Endodermal cell (in vitro differentiated cells): ENCODE measurements around the gene TMEM245. TPM values are rescaled to one million over a fixed set of nuclear protein-coding genes. Genes with fewer than 3 reads are reported as not detected.
A peak's percentile ranks its signal among the peaks of the same experiment; 100 is the strongest.

Experiments used
- DNase-seq: peaks from one replicate; pipeline ENCODE4 v3.0.0-alpha.2; 2017
- H3K27ac ChIP-seq: 2 replicates; pipeline ENCODE4 v1.5.1; 2013; ENCODE audit warnings: mild to moderate bottlenecking, low read depth, low read length, moderate library complexity
- H3K27me3 ChIP-seq: 2 replicates; pipeline ENCODE4 v1.6.1; 2013; ENCODE audit warnings: mild to moderate bottlenecking, low read length, moderate library complexity; ENCODE audit not compliant: insufficient read depth, control insufficient read depth, poor library complexity, severe bottlenecking
- H3K36me3 ChIP-seq: 2 replicates; pipeline ENCODE4 v1.7.0; 2013; ENCODE audit warnings: mild to moderate bottlenecking, low read length, moderate library complexity; ENCODE audit not compliant: control insufficient read depth, insufficient read depth
- H3K4me1 ChIP-seq: one replicate; pipeline ENCODE4 v1.7.0; 2013; ENCODE audit warnings: low read length; ENCODE audit not compliant: control insufficient read depth, insufficient read depth
- H3K4me3 ChIP-seq: 2 replicates; pipeline ENCODE4 v1.5.1; 2013; ENCODE audit warnings: mild to moderate bottlenecking, low read length, moderate library complexity
- H3K9ac ChIP-seq: 2 replicates; pipeline ENCODE4 v1.6.1; 2013; ENCODE audit warnings: mild to moderate bottlenecking, low read length, moderate library complexity; ENCODE audit not compliant: poor library complexity, severe bottlenecking; ENCODE audit errors: extremely low read depth
- H3K9me3 ChIP-seq: 2 replicates; pipeline ENCODE4 v1.6.1; 2013; ENCODE audit warnings: mild to moderate bottlenecking, low read length, moderate library complexity; ENCODE audit not compliant: control insufficient read depth
- H3K27ac Mint-ChIP-seq: 2 replicates; pipeline ENCODE4 v1.8.0; 2020; ENCODE audit warnings: mixed read lengths
- H3K27me3 Mint-ChIP-seq: 2 replicates; pipeline ENCODE4 v1.8.0; 2021; ENCODE audit warnings: mild to moderate bottlenecking, mixed read lengths; ENCODE audit not compliant: insufficient read depth
- H3K36me3 Mint-ChIP-seq: 2 replicates; pipeline ENCODE4 v1.8.0; 2020; ENCODE audit warnings: low read depth, mixed read lengths
- H3K4me1 Mint-ChIP-seq: 2 replicates; pipeline ENCODE4 v1.8.0; 2020; ENCODE audit warnings: mixed read lengths
- H3K4me3 Mint-ChIP-seq: 2 replicates; pipeline ENCODE4 v1.8.0; 2020; ENCODE audit warnings: mild to moderate bottlenecking, moderate library complexity, mixed read lengths
- H3K9me3 Mint-ChIP-seq: 2 replicates; pipeline ENCODE4 v1.8.0; 2020; ENCODE audit warnings: mild to moderate bottlenecking, mixed read lengths
- CTCF ChIP-seq: fragments of 200-600 bp; sonication (generic); conservative IDR thresholded peaks from 2 replicates; pipeline ENCODE4 v1.5.0; 2021; ENCODE audit warnings: antibody characterized with exemption, mild to moderate bottlenecking
- WGBS, 2 experiments: methylation state at CpG; one replicate each; pipeline versions ENCODE4 v1.1.5 to v1.1.7; 2013; ENCODE audit warnings: missing lambda C conversion rate in 2 of 2, mixed read lengths in 1 of 2; ENCODE audit not compliant: insufficient coverage in 1 of 2, insufficient read length in 1 of 2; 5-methylcytosine and 5-hydroxymethylcytosine counted together
- total RNA-seq, 2 donors: library from RNA; stranded (reverse); fragmentation: NEBNext Ultra II Directional in 1 of 2; extraction: Animal tissue kit (Norgen Biotek cat#: 25700) in 1 of 2; gene quantifications; 2 replicates in 1 of 2; 3 replicates in 1 of 2; pipeline ENCODE4 v1.2.1, GENCODE V29; 2021

TMEM245 gene
- total RNA-seq, 2 donors from 2014 or later: 42.8 to 55.0 TPM

- Mint-ChIP-seq H3K4me3 (no peak overlapping the region), H3K36me3 (peaks cover 39% of the 10 kb centered on the region), H3K4me1 (peaks cover 21% of the 10 kb centered on the region), H3K27me3 (no peaks in the 10 kb centered on the region), H3K9me3 (no peaks in the 10 kb centered on the region), H3K27ac (peak overlapping the region; percentile 61)
- Histone ChIP-seq H3K4me3 (no peak overlapping the region), H3K27me3 (no peaks in the 10 kb centered on the region), H3K36me3 (peaks cover 49% of the 10 kb centered on the region), H3K9me3 (no peaks in the 10 kb centered on the region), H3K27ac (no peak overlapping the region), H3K9ac (no peak overlapping the region), H3K4me1 (no peaks in the 10 kb centered on the region)
- no peak for TF ChIP-seq CTCF
- 96 to 99% methylated on average over 6 of the region's 6 CpGs for WGBS, 2 experiments
- DNase-seq: no peak
Observed at GRCh38 chr9:109094268-109094667, 25.5 kb downstream of the TMEM245 start.

- Mint-ChIP-seq H3K27me3 (no peaks in the 10 kb centered on the region), H3K4me1 (peaks cover 8% of the 10 kb centered on the region), H3K4me3 (no peak overlapping the region), H3K27ac (peak overlapping the region; percentile 1), H3K9me3 (no peaks in the 10 kb centered on the region), H3K36me3 (peaks cover 52% of the 10 kb centered on the region)
- Histone ChIP-seq H3K36me3 (peaks cover 64% of the 10 kb centered on the region), H3K4me3 (no peak overlapping the region), H3K4me1 (no peaks in the 10 kb centered on the region), H3K9me3 (no peaks in the 10 kb centered on the region), H3K9ac (no peak overlapping the region), H3K27ac (no peak overlapping the region), H3K27me3 (no peaks in the 10 kb centered on the region)
- TF ChIP-seq CTCF: no peak
- DNase-seq: no peak
- WGBS, 2 experiments: 95 to 100% methylated on average over 1 of the region's 1 CpG
Observed at GRCh38 chr9:109092587-109092986, 27.2 kb downstream of the TMEM245 start.

- Mint-ChIP-seq H3K36me3 (peaks cover 55% of the 10 kb centered on the region), H3K9me3 (no peaks in the 10 kb centered on the region), H3K27ac (no peak overlapping the region), H3K4me1 (peaks cover 7% of the 10 kb centered on the region), H3K4me3 (no peak overlapping the region), H3K27me3 (no peaks in the 10 kb centered on the region)
- DNase-seq: no peak
- no peaks in the 10 kb centered on the region for H3K4me1 ChIP-seq
- TF ChIP-seq CTCF: no peak
- no peak overlapping the region for H3K27ac ChIP-seq
- H3K4me3 ChIP-seq: no peak overlapping the region
- H3K36me3 ChIP-seq: peaks cover 68% of the 10 kb centered on the region
- H3K9me3 ChIP-seq: no peaks in the 10 kb centered on the region
- no peaks in the 10 kb centered on the region for H3K27me3 ChIP-seq
- no peak overlapping the region for H3K9ac ChIP-seq
Observed at GRCh38 chr9:109092051-109092580, 27.6 kb downstream of the TMEM245 start.
